ENCODE measurements around the gene CIT. TPM values are rescaled to one million over a fixed set of nuclear protein-coding genes. Genes with fewer than 3 reads are reported as not detected.

CIT gene
- total RNA-seq, 1 experiment from 2014 or later = 67.9 TPM

DNA sequence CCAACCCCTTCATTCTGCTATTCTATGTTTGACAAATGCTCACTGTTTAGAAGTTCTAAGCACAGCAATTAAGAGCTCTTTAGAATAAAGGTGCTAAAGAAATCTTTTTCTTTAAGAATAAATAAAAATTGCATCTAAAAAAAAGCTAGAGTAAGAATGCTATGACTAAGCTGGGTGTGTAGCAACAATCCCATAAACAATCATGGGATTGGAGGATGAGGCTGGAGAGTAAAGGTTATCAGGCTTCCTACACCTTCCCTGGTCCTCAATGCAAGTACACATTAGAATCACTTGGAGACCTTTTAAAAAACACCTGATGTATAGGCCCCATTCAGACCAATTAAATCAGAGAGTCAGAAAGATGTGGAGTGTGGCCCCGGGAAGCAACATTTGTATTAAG is 88.3 kb downstream of the CIT start:
- intact Hi-C loops (cut with micrococcal nuclease; ENCODE audit: unreplicated experiment) = no loop called here
- in situ Hi-C loops (cut with HindIII; ENCODE audit: low pct_unique_long_range_greater_than_20kb, low sequenced_read_pairs) = no loop called here

DNA sequence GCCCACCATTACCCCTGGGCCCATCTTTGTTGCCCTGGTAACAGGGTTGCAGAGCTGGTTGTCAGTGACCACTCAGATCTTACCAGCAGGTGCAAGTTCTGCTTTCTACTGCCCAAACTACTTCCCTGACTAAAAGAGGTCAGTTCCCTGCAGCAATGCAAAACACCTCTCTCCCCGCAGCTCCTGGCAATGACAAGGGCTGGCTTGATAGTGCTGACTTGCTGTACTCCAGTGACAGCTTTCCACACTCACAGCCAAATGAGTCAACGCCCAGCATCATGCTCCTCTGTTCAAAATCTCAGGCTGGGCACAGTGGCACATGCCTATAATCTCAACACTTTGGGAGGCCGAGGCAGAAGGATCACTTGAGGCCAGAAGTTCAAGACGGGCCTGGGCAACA is 90.6 kb downstream of the CIT start:
- no peak for DNase-seq (ENCODE audit: low read depth, low spot score)
- Histone ChIP-seq H3K27ac (ENCODE audit: low read length) (no peak overlapping the region), H3K4me3 (ENCODE audit: low read depth in 2 of 2, low read length in 2 of 2) (no peak overlapping the region), H3K4me1 (ENCODE audit: control insufficient read depth, insufficient read depth, low read length) (no peaks in the 10 kb centered on the region), H3K27me3 (ENCODE audit: control insufficient read depth, insufficient read depth, low read length) (no peaks in the 10 kb centered on the region), H3K9me3 (ENCODE audit: control insufficient read depth, insufficient read depth, low read depth, low read length) (no peaks in the 10 kb centered on the region), H3K36me3 (ENCODE audit: control insufficient read depth, insufficient read depth, low read length) (peaks cover 2% of the 10 kb centered on the region)
- no TSS peak for BruUV-seq (replicated peaks)
- ChIA-PET POLR2A (no interaction called here), CTCF (no interaction called here)
- no peak for ATAC-seq
- in situ Hi-C loops (cut with HindIII; ENCODE audit: low pct_unique_long_range_greater_than_20kb, low sequenced_read_pairs) = no loop called here
- intact Hi-C loops (cut with micrococcal nuclease; ENCODE audit: unreplicated experiment) = no loop called here
- TF ChIP-seq TCF7L2 (IDR thresholded peaks at IDR 0.05; ENCODE audit: low read depth, low read length) (no peak), REST (IDR thresholded peaks at IDR 0.05; ENCODE audit: insufficient read depth in 1 of 2, low read depth in 2 of 2, low read length in 1 of 2) (no peak), CTCF (IDR thresholded peaks at IDR 0.05) (no peak)

More for the DNA sequence above, 88.3 kb downstream of the CIT start:
- Histone ChIP-seq H3K9me3 (ENCODE audit: control insufficient read depth, insufficient read depth, low read depth, low read length) (no peaks in the 10 kb centered on the region), H3K36me3 (ENCODE audit: control insufficient read depth, insufficient read depth, low read length) (peaks cover 2% of the 10 kb centered on the region), H3K4me1 (ENCODE audit: control insufficient read depth, insufficient read depth, low read length) (no peaks in the 10 kb centered on the region), H3K4me3 (ENCODE audit: low read depth in 2 of 2, low read length in 2 of 2) (no peak overlapping the region), H3K27ac (ENCODE audit: low read length) (no peak overlapping the region), H3K27me3 (ENCODE audit: control insufficient read depth, insufficient read depth, low read length) (no peaks in the 10 kb centered on the region)
- CTCF ChIA-PET = no interaction called here
- no TSS peak for BruUV-seq (replicated peaks)
- TF ChIP-seq SIN3A (IDR thresholded peaks at IDR 0.05; ENCODE audit: borderline replicate concordance, insufficient read depth, low read depth, low read length) = no peak
- ATAC-seq (no peak), DNase-seq (ENCODE audit: low read depth, low spot score) (no peak)
- POLR2A ChIA-PET = no interaction called here

- ATAC-seq = no peak
- peaks cover 5% of the 10 kb centered on the region for H3K36me3 ChIP-seq (ENCODE audit: control insufficient read depth, insufficient read depth, low read length)
- ChIA-PET POLR2A (no interaction called here), CTCF (no interaction called here)
- in situ Hi-C loops (cut with HindIII; ENCODE audit: low pct_unique_long_range_greater_than_20kb, low sequenced_read_pairs) = no loop called here
- H3K27ac ChIP-seq (ENCODE audit: low read length) = no peak overlapping the region
- intact Hi-C loops (cut with micrococcal nuclease; ENCODE audit: unreplicated experiment) = no loop called here
- no peak for DNase-seq (ENCODE audit: low read depth, low spot score)
- H3K4me1 ChIP-seq (ENCODE audit: control insufficient read depth, insufficient read depth, low read length) = no peaks in the 10 kb centered on the region
- H3K9me3 ChIP-seq (ENCODE audit: control insufficient read depth, insufficient read depth, low read depth, low read length) = no peaks in the 10 kb centered on the region
- no peaks in the 10 kb centered on the region for H3K27me3 ChIP-seq (ENCODE audit: control insufficient read depth, insufficient read depth, low read length)
- TF ChIP-seq REST (IDR thresholded peaks at IDR 0.05; ENCODE audit: insufficient read depth in 1 of 2, low read depth in 2 of 2, low read length in 1 of 2) (no peak), SIN3A (IDR thresholded peaks at IDR 0.05; ENCODE audit: borderline replicate concordance, insufficient read depth, low read depth, low read length) (no peak), POLR2AphosphoS5 (IDR thresholded peaks at IDR 0.05; ENCODE audit: low read depth, low read length) (no peak), CTCF (IDR thresholded peaks at IDR 0.05) (no peak), TCF7L2 (IDR thresholded peaks at IDR 0.05; ENCODE audit: low read depth, low read length) (no peak)
- no TSS peak for BruUV-seq (replicated peaks)
- no peak overlapping the region for H3K4me3 ChIP-seq (ENCODE audit: low read depth in 2 of 2, low read length in 2 of 2)
Observed at GRCh38 chr12:119784673-119785072, 92.4 kb downstream of the CIT start.
